ENCODE measurements around the gene TOMM70.
"Not testable (repeated sequence)": the region's sequence is repeated elsewhere in the genome, so short reads cannot be mapped to it uniquely, and the experiment has no call there.

The TOMM70 gene

GRCh38 chr3:100364421-100364820 lies 36.5 kb downstream of the TOMM70 start:
- DNase-seq (ENCODE audit: low spot score), result no peak

- DNase-seq (ENCODE audit: low spot score), result no peak
These were observed 39.0 kb downstream of the TOMM70 start for GRCh38 chr3:100361897-100362296.

- DNase-seq (ENCODE audit: low spot score), result no peak
These were observed 40.0 kb downstream of the TOMM70 start for GRCh38 chr3:100360757-100361496.

- no peak for DNase-seq (ENCODE audit: low spot score)
These were observed 41.9 kb downstream of the TOMM70 start for GRCh38 chr3:100359035-100359434.

- DNase-seq (ENCODE audit: low spot score), result no peak
These were observed 42.5 kb downstream of the TOMM70 start for GRCh38 chr3:100358413-100358812.

DNA sequence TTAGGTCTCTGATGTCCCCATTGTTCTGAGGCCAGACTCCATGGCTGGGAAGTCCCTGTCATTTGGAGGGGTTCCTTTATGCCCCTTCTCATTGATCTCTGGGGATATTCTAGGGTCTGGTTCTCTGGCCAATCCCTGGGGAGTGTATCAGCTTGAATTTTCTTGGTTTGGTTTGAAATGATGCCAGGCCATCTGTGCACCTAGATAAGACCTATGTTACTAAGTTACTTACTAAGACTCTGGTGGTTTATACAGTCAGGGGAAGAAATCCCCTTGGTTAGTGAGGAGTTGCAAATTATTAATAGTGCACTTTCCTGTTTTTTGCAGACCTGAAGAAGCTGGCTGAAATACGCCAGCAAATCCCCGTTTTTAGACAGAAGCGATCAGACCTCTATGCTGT lies 46.0 kb downstream of the TOMM70 start:
- DNase-seq (ENCODE audit: low spot score), result no peak

DNA sequence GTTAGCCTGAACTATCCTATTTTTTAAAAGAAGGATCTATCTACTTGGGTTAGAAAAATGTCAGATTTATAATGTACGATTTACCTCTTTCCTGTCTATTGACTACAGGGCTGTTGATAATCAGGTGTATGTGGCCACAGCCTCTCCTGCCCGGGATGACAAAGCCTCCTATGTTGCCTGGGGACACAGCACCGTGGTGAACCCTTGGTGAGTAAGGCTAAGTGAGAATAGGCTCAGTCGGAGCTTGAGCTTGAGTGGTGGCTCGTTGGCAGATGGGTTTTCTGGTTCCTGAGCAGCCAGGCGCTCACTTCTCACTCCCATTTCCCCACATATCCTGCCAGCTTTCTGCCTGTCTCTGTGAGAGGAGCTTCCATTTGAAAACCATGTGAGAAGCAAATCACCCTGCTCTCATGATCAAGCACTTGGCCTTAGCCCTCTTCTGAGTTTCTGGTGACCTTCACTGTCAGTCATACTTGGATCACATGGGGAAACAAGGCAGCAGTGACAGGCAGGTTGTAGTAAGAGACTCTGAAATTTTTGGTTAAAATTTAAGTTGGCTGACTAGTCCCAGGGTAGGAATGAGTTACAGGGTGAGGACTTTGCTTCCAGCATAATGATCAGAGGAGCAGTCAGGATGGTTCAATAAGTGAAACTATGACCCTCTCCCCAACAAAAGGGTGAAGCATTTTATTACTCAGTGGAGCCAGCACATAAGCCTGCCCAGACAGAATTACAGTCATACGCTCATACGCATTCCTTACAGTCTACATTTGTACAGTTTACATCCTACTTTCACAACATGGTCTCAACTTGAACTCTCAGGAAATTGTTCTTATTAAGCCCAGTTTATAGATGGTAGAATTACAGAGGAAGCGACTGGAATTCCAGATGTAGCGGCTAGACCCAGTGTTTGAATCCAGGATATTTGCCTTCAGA lies 48.3 kb downstream of the TOMM70 start:
- no peak for DNase-seq (ENCODE audit: low spot score)

- not testable (repeated sequence) for DNase-seq (ENCODE audit: low spot score)
These were observed 49.1 kb downstream of the TOMM70 start for GRCh38 chr3:100351770-100352169.

DNA sequence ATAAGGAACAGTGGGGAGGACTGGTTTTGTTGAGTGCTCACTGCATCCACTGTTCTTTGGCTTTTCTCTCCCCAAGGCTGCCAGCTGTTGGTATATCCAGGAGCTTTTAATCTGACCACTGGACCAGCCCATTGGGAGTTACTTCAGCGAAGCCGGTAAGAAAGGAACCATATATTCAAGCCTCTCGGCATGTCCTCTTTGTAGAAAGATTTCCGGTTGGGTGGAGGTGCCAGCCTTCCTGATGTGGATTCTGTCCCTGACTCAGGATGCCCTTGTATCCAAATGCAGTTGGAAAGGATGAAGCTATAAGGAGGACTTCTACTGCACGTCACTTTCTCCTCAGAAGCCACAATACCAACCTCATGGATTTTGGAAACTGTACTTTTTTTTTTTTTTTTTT lies 52.2 kb downstream of the TOMM70 start:
- DNase-seq (ENCODE audit: low spot score), result no peak

DNA sequence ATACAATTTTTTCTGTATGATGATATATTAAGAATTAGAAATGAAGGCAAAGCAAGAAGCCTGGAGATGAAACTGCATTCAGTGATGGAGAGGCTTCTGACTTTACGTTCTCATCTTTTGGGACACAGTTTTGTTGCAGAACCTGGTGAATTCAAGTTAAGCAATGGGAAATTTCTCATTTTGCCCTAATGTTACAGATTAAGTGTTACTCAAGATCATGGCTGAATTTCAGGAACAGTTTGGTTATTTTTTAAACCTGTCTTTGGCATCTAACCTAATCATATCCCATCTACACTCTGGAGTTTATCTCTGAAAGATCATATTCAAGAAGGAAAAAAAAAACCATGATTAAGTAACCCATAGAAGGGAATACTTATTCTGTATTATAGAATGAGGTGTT lies 60.4 kb downstream of the TOMM70 start:
- DNase-seq (ENCODE audit: low spot score), result no peak

DNA sequence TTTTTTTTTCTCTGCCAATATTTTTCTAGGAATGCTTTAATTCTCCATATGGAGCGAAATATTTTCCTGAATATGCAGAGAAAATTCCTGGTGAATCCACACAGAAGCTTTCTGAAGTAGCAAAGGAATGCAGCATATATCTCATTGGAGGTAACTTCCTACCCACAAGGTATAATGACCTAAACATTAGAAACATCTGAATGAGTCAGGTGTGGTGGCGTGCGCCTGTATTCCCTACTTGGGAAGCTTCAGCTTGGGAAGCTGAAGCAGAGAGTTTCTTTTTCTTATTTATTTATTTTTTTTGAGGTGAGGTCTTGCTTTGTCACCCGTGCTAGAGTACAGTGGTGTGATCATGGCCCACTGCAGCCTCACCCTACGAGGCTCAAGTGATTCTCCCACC lies 61.1 kb downstream of the TOMM70 start:
- DNase-seq (ENCODE audit: low spot score), result no peak

DNA sequence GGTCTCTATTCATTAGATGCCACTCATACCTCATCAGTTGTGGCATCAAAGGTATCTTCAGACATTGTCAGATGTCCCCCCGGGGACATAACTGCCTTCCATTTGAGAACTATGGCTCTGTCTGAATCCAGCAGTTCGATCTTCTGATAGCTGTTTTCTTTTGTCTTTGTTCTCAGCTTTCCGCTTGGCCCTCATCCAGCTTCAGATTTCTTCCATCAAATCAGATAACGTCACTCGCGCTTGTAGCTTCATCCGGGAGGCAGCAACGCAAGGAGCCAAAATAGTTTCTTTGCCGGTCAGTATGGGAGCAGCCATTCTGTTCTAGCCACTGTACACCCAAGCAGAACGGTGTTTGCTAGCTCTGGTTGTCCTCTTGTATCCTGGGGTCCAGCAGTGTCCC lies 62.0 kb downstream of the TOMM70 start:
- DNase-seq (ENCODE audit: low spot score), result no peak

- not testable (repeated sequence) for DNase-seq (ENCODE audit: low spot score)
These were observed 64.7 kb downstream of the TOMM70 start for GRCh38 chr3:100336229-100336628.

- no peak for DNase-seq (ENCODE audit: low spot score)
These were observed 65.5 kb downstream of the TOMM70 start for GRCh38 chr3:100335434-100335833.

DNA sequence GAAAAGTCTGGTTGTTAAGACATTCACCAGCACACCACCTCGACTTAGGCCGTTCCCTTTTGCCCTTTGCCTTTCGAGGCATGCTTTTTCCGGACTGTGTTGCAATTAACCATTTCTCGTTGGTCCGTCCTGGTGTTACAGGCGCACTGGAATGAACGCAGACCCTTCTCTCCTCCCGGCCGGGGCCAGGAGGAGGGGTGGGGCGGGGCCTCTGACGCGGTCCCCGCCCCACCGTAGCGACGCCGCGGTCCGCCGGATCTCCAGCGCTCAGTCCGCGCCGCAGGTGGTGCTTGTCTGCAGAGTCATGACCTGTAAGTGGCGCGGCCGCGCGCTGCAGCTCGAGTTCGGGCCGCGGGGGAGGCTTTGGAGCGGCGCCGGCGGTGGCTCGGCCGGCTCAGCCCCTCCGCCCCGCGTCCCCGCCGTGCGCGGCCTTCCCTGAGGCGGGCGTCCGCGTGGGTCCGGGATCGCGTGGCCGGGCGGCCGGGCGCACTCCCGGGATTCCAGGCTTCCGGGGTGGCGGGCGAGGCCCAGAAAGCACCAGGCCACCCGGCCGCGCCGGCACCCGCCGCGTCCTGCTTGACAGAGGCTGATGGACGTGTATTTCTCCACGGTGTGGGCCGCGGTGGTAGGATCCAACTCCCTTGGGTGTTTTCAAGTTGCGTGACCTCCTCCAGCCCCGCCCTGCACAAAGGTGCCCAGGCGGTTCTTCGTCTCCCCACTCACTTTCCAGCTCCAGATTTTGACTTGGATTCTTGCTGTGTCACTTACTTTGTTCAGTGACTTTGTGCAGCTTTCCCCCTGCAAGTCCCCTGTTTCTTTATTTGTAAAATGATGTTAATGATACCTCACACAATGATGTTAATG lies 66.2 kb downstream of the TOMM70 start, which contains the start of gene NIT2:
Gene NIT2 (plus strand): TSS at position 270 of the 864 bp plus-strand sequence. CDS start 35 bp downstream, at position 305.
- DNase-seq (ENCODE audit: low spot score), result peak; percentile 90

- no peak for DNase-seq (ENCODE audit: low spot score)
These were observed 66.9 kb downstream of the TOMM70 start for GRCh38 chr3:100333970-100334487.

- DNase-seq (ENCODE audit: low spot score), result no peak
These were observed 67.8 kb downstream of the TOMM70 start for GRCh38 chr3:100333051-100333450.

GRCh38 chr3:100331660-100332059 lies 69.2 kb downstream of the TOMM70 start:
- DNase-seq (ENCODE audit: low spot score), result no peak

DNA sequence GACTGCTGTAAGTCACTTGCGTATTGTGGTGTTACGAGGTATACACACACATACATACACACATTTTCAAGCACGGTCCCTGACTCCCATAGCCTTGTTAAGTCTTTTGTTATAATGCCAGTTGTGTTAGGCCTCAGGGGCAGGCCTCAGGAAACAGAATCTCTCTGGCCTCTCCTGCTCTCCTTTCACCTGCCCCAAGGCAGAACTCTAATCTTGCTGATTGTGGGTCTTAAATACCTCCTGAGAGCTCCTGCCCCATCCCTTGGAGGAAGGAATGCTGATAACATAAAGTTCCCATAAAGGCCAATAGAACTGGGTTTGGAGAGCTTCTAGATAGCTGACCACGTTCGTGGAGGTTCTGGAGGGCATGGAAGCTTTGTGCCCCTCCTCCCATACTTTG lies 70.2 kb downstream of the TOMM70 start:
- DNase-seq (ENCODE audit: low spot score), result no peak

DNA sequence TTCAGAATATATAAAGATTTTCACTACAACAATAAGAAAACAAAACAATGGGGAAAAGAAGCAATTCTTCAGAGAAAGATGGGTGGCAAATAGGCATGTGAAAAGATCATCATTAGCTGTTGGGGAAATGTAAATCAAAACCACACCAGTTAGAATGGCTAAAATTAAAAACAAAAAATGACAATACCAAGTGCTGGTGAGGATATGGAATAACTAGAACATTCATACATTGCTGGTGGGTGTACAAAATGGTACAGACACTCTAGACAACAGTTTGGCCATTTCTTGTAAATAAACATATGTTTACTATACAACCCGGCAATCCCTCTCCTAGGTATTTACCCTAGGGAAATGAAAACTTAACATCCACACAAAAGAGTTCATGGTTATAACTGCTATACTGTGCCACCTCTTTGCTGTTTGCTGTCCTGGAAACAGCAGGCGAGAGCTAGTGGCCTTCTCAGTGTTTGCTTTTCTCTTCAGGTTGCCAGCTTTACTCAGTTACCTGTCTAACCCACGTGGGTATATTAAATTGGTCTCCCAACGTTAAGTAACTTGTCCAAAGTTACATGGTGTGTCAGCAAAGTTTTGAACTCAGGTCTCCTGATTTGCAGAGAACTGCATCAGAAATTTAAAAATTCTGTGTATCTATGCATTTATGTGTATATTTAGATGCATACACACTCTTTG lies 70.9 kb downstream of the TOMM70 start:
- DNase-seq (ENCODE audit: low spot score), result no peak

DNA sequence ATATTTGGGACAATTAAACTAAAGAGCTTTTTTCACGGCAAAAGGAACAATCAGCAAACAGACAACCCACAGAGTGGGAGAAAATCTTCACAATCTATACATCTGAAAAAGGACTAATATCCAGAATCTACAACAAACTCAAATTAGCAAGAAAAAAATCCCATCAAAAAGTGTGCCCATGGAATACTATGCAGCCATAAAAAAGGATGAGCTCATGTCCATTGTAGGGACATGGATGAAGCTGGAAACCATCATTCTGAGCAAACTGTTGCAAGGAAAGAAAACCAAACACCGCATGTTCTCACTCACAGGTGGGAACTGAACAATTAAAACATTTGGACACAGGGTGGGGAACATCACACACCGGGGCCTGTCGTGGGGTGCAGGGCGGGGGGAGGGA lies 73.5 kb downstream of the TOMM70 start:
- not testable (repeated sequence) for DNase-seq (ENCODE audit: low spot score)

Data from Ammon's horn (tissue), 1 donor.